Measurements from ENCODE around the gene MLYCD.

The MLYCD gene

GRCh38 chr16:83958137-83958845, 59.4 kb downstream of the MLYCD start:
- DNase-seq, result no peak

DNA sequence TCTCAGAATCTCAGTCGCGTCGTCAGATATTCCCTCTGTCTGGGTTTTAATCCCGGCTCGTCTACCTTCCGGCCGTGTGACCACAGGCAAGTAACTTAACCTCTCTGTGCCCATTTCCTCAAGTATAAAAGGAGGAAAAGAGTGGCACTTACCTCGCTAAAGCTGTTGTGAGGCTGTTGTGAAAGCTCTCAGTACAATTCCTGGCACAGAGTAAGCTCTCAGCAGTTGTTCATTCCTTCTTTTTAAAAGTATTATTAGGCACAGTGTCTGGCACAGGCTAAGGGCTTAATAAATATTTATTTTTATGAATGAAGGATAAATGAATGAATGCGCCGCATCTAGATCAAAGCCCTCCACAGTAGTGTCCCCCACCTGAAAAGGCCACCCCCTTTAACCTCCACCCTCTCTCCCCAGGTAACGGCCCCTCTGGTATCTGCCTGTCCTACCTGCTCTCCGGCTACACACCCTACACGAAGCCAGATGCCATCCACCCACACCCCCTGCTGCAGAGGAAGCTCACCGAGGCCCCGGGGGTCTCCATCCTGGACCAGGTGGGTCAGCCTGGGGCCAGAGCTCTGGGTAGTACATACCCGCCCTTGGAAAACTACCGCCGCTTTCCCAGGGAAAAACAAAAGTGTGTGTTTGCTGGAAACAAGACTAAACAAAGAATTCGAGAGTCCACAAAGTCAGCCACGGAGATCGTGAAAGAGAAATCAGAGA, 60.1 kb downstream of the MLYCD start:
- no peak for DNase-seq

- no peak for DNase-seq
Measured at GRCh38 chr16:83959656-83960434, 60.9 kb downstream of the MLYCD start.

DNA sequence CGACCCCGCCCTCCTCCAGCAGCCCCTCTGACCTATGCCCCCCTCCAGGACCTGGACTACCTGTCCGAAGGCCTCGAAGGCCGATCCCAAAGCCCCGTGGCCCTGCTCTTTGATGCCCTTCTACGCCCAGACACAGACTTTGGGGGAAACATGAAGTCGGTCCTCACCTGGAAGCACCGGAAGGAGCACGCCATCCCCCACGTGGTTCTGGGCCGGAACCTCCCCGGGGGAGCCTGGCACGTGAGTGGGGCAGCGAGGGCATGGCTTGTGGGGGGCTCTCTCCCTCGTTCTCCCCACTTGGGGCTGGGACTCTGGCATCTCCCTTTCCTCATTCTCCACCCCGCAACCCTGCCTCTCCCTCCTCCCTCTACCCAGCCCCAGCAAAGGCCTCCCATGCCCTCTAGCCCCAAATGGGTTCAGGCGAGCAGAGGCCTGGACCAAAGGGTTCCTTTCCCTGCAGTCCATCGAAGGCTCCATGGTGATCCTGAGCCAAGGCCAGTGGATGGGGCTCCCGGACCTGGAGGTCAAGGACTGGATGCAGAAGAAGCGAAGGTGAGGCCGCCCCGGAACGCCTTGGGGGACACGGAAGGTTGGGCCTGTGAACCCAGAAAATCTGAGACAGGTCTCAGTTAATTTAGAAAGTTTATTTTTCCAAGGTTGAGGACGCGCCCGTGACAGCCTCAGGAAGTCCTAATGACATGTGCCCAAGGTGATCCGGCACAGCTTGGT, 61.8 kb downstream of the MLYCD start:
- DNase-seq, result no peak

- DNase-seq, result no peak
Measured at GRCh38 chr16:83961591-83961990, 62.7 kb downstream of the MLYCD start.

DNA sequence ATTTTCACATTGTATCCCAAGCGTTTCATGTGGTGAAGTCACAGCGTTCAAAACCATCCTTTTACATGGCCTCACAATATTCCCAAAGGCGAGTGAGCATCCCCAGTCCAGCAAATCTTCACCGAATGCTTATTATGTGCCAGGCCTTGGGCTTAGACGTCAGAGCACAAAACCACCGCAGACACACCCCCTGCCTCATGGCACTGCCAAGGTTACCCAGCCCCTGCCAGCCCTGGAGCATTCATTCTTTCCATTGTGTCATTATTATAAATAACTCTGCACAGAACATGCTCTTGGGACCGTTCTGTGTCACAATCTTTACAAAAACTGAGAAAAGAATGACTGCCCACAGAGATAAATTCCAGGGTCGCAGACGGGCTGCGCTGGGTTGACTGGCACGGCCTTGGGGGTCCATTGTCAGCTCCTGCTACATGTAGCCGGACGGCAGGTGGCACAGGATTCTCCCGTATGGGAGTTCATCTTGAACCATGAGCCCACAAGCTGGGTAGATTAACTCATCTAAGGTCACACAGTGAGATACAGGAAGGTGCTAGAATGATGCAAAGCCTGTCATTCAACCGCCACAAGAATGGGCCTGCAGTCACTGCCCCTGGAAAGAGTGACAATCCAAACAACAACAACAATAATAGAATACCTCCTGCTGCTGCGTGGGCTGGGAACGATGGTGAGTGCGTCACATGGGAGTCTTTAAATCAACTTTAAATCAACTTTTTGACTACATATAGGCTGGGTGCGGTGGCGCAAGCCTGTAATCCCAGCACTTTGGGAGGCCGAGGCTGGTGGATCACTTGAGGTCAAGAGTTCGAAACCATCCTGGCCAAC, 64.6 kb downstream of the MLYCD start:
- no peak for DNase-seq

GRCh38 chr16:83964684-83965443, 65.9 kb downstream of the MLYCD start:
- no peak for DNase-seq

GRCh38 chr16:83965444-83966152, 66.7 kb downstream of the MLYCD start:
- DNase-seq, result no peak

- no peak for DNase-seq
Measured at GRCh38 chr16:83966153-83966696, 67.3 kb downstream of the MLYCD start.

DNA sequence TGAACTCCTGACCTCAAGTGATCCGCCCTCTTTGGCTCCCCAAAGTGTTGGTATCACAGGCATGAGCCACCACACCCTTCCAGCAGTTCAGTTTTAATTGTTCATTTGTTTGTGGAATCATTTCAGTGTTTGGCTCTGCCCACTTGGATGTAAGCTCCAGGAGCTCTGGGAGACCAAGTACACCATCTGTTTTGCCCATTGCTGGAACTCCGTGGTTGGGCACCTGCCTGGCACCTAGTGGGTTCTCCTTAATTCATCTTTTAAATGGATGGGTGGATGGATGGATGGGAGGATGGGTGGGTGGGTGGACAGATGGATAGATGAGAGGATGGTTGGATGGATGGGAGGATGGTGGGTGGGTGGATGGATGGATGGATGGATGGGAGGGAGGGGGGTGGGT, 68.2 kb downstream of the MLYCD start:
- no peak for DNase-seq

- DNase-seq, result no peak
Measured at GRCh38 chr16:83967838-83968305, 69.0 kb downstream of the MLYCD start, which contains the start of gene NECAB2. Gene NECAB2 (plus strand): TSS chr16:83968244. CDS start chr16:83968649, 405 bp downstream.

- no peak for DNase-seq
Measured at GRCh38 chr16:83968306-83968851, 69.5 kb downstream of the MLYCD start.

DNA sequence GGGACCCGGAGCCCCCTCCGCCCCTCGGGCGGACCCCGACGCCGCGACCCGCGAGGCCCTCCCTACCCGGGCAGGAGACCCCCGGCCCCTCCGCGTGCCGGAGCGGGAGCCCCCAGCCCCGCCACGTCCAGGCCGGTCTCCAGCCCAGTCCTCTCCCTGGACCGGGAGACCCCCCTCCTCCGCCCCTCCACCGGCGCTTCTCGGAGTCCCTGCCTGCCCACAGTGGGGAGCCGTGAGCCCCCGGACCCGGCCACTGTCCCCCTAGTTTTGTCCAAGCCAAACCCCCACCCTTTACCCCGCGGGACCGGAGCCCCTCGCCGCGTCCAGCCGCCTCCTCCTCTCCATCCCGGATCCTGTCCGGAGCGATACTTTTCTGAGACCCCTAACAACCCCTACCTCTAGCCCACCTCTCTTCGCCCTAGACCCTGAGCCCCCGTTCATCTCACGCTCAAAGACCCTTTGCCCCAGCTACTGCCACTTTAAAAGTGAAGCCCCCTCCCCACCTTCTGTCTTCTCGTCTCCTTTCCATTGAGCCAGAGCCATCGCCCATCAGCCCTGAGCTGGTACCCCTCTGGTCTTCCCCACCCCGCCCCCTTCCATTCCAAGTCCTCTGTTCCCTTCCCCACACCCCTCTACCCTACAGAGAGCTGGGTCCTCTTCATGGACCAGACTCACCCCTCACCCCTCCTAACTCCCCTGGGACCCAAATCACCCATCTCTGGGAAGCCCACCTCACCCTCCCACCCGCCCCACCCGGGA, 70.2 kb downstream of the MLYCD start:
- DNase-seq, result no peak

DNA sequence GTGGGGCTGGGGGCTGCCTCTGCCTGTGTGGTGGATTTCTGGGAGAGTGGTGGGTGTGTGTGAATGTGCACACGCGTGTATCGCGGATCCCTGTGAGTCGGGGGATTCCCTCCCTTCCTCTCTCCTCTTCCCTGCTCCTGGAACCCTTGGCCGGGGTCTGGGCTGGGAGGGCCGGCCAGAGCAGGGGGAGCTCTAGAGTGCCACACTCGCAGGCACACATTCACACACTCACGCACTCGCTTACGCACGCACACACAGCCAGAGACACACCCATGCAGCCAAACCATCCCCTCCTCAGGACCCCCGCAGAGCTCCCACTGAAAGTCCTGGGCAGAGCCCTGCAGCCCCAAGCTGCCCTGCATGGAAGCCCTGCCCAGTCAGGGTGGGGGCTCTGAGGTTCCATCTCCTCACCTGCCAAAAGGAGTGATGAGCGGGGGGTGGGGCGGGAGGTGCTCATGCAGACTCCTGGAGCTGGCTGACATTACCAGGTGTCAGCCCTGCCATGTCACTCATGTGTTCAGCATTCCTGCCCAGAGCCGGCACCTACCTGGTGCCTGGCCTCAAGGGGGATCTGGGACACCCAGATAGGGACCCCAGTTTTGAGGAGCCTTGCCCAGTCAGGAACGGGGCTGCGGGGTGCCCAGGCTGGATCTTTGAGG, 71.0 kb downstream of the MLYCD start:
- DNase-seq, result no peak

DNA sequence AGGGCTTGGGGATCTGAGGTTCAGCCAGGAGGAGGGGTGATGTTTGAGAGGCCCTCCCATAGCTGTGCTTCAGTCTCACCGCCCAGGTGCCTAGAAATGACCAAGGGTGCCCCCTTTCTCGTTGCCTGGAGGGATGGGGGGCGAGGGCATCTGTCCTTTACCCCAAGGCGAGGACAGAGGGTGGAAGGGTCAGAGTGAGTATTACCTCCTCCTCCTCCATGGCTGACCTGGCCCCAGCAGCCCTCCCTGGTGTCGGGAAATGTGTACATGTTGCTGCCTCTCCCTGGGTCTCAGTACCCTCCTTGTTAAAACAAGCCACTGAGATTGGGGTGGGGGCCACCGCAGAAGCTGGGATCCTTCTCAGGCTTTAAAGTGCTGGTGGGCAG, 71.5 kb downstream of the MLYCD start:
- DNase-seq, result no peak

GRCh38 chr16:83971165-83972130, 72.5 kb downstream of the MLYCD start:
- DNase-seq, result no peak
